G401.6 (cell line): ENCODE data around the gene TRABD2B.

Experiments used
- FAIRE-seq: peaks from 2 replicates; lab custom pipeline; 2012; peaks lifted over from hg19 to GRCh38; lab: Jason Lieb, UNC

TRABD2B gene

DNA sequence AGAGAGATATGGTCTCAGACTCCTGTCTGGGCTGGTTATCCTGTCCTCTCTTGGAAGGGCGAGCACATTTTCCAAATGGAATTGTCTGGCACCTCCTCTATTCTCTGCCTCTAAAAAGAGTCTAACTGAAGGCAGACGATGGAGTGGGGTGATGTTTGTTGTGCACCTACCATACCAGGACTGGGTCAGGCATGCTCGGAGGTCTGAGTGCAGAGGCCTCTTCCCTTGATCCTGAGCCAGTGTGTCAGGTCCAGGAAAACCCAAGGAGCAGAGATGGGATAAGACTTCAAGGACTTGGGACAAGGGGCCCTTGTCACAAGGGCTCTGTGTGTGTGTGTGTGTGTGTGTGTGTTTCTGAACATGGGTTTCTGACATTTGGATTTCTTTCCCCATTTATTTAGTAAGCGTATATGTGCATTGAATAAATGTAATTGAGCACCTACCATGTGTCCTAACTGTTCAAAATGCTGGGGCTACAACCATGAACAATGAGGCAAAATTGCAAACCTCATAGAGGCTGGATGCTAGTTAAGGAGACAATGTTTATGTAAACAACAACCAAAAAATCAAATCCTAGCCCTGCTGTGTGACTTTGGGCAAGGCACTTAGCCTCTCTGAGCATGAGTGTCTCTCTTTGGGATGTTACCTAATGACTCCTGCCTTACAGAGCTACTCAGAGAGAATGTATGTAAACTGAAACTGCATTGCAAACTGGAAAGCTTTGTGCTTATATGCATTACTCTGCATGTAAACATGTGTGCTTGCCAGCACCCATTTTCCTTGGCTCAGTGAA, 283.0 kb downstream of the TRABD2B start:
- FAIRE-seq: no peak

- FAIRE-seq: no peak
These were observed 283.7 kb downstream of the TRABD2B start for GRCh38 chr1:47713333-47713953.

GRCh38 chr1:47712596-47713299, 284.4 kb downstream of the TRABD2B start:
- FAIRE-seq: no peak

- FAIRE-seq: no peak
These were observed 285.2 kb downstream of the TRABD2B start for GRCh38 chr1:47711848-47712492.

- no peak for FAIRE-seq
These were observed 285.9 kb downstream of the TRABD2B start for GRCh38 chr1:47711184-47711847.
